Neural crest cell (in vitro differentiated cells): ENCODE data around the gene ZFP69. TPM values are rescaled to one million over a fixed set of nuclear protein-coding genes. Genes with fewer than 3 reads are reported as not detected.
A peak's percentile ranks its signal among the peaks of the same experiment; 100 is the strongest.

ENCODE experiments used
- DNase-seq: peaks from one replicate; pipeline ENCODE4 v3.0.0; 2021; ENCODE audit warnings: low read depth, mixed read lengths, low spot score
- H3K27ac Mint-ChIP-seq: one replicate; pipeline ENCODE4 v1.8.0; 2021; ENCODE audit warnings: mild to moderate bottlenecking, mixed read lengths; ENCODE audit not compliant: unreplicated experiment
- H3K27me3 Mint-ChIP-seq: 2 replicates; pipeline ENCODE4 v1.8.0; 2021; ENCODE audit warnings: low read depth, mild to moderate bottlenecking, mixed read lengths
- H3K36me3 Mint-ChIP-seq: 2 replicates; pipeline ENCODE4 v1.8.0; 2021; ENCODE audit warnings: low read depth, mild to moderate bottlenecking, mixed read lengths
- H3K4me1 Mint-ChIP-seq: 2 replicates; pipeline ENCODE4 v1.8.0; 2021; ENCODE audit warnings: mixed read lengths
- H3K4me3 Mint-ChIP-seq: one replicate; pipeline ENCODE4 v1.8.0; 2021; ENCODE audit warnings: mild to moderate bottlenecking, mixed read lengths
- H3K9me3 Mint-ChIP-seq: 2 replicates; pipeline ENCODE4 v1.8.0; 2021; ENCODE audit warnings: mixed read lengths
- CTCF ChIP-seq: fragments of 200-600 bp; sonication (generic); conservative IDR thresholded peaks from 2 replicates; pipeline ENCODE4 v1.5.0; 2021; ENCODE audit warnings: antibody characterized with exemption, mild to moderate bottlenecking
- total RNA-seq: library from RNA; stranded (reverse); gene quantifications from 2 replicates; pipeline ENCODE4 v1.2.1, GENCODE V29; 2021

Gene ZFP69
- total RNA-seq, 1 donor from 2014 or later, result 6.9 TPM

- Mint-ChIP-seq H3K4me1 (no peaks in the 10 kb centered on the region), H3K4me3 (no peak overlapping the region), H3K27me3 (no peaks in the 10 kb centered on the region), H3K9me3 (no peaks in the 10 kb centered on the region), H3K36me3 (no peaks in the 10 kb centered on the region), H3K27ac (no peak overlapping the region)
- DNase-seq, result peak; percentile 18
- TF ChIP-seq CTCF, result peak; percentile 75
These were observed 38.6 kb upstream of the ZFP69 start for GRCh38 chr1:40438391-40439015.

DNA sequence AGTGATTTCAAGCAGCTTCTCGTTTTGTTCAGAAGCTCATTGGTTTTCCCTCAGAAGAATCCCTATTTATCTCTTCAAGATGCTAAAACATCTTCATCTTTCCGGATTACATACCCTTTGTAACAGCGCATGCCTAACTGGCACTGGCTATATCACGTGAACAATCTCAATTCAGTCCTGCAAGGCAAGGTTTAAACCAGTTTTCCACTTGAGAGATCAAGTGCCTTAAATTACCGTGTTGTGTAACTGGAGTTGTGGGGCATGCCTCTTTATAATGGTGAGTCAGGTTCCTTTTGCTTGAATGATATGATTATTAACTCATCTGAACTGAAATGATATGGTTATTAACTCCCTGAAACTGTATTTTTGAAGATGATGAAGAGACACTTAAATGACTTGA lies 37.8 kb upstream of the ZFP69 start:
- no peaks in the 10 kb centered on the region for H3K36me3 Mint-ChIP-seq

DNA sequence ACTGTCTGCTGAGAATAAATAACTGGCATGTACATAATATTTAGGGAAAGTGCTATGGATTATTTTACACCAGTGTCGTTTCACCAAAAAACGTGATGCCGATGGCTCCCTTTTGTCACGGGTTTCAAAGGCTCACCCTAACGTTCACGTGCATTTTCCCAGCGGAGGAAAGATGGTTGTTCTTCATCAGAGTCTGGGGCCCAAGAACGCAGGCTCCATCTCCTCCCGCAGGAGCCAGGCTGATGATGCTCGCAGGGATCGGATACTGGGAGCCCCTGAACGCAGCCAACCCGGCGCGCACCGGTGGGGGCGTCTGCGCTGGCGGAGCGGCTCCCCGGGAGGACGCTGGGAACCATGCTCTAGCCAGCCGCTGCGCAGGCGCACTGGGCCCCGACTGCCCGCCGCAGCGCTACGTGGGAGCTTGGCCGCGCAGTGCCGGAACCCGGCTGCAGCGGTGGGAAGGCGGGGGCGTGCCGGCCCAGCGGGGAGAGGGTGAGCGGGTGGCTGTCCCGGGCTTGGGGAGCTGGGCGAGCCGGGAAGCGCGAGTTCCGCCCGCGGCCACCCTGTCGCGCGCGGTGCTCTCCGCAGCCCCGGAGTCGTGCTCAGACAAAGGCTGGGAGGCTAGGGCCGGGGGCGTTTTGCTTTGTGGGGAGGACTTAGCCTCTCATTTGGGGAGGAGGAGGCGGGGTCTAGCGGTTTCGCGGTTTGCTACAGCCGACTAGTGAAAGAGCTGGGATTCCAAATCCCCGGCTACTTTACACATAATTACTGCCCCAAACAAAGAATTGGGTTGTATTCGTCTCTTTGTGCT lies 27.2 kb upstream of the ZFP69 start, which contains the start of gene ZFP69B:
Gene ZFP69B, plus strand, starts transcription at position 793 of the 811 bp plus-strand sequence. CDS start 486 bp downstream, outside the sequence.
- H3K4me1 Mint-ChIP-seq, result peaks cover 27% of the 10 kb centered on the region
- peaks cover 21% of the 10 kb centered on the region for H3K9me3 Mint-ChIP-seq
- no peaks in the 10 kb centered on the region for H3K27me3 Mint-ChIP-seq
- TF ChIP-seq CTCF, result no peak
- peak; percentile 96 for DNase-seq
- peak within 1 kb of the TSS; percentile 94 for H3K4me3 Mint-ChIP-seq
- peaks cover 44% of the 10 kb centered on the region for H3K36me3 Mint-ChIP-seq
- peak within 1 kb of the TSS; percentile 98 for H3K27ac Mint-ChIP-seq

More for the DNA sequence above, 37.8 kb upstream of the ZFP69 start:
- H3K4me1 Mint-ChIP-seq, result no peaks in the 10 kb centered on the region
- H3K4me3 Mint-ChIP-seq, result no peak overlapping the region
- H3K9me3 Mint-ChIP-seq, result no peaks in the 10 kb centered on the region
- no peak for DNase-seq
- no peak for TF ChIP-seq CTCF
- no peaks in the 10 kb centered on the region for H3K27me3 Mint-ChIP-seq
- no peak overlapping the region for H3K27ac Mint-ChIP-seq

DNA sequence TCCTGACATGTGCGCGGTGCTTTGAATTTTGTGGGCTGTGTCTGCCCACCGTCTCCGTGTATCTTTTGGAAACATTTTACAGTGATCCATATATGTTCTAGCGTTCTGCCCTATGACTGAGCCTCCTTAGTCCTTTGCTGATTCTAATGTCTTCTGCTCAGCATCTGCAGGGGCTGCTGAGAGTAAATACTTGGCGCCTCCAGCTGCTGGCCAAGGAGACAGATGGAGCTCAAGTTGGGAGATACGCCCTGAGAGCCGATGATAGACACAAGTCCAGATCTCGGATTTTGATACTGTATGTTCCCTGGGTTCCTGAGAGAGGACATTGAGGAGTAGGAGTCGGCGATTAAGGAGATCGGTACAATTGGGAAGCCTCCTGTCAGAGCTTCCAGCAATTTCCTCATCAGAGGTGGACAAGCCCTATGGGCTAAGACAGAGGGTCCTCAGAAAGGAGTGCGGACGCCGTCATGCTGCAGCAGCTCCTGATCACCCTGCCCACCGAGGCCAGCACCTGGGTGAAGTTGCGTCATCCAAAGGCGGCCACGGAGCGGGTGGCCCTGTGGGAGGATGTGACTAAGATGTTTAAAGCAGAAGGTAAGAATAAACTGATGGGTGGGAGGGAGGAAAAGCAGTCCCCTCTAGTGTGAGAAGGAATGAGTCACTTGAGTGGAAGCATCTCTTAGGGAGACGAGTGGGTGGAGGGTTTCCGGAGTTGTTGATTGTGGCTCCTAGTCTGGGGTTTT lies 26.4 kb upstream of the ZFP69 start:
- peak; percentile 13 for DNase-seq
- Mint-ChIP-seq H3K9me3 (peaks cover 24% of the 10 kb centered on the region), H3K4me3 (peak overlapping the region; percentile 94), H3K27ac (peak overlapping the region; percentile 95), H3K36me3 (peaks cover 49% of the 10 kb centered on the region), H3K27me3 (no peaks in the 10 kb centered on the region), H3K4me1 (peaks cover 27% of the 10 kb centered on the region)
- no peak for TF ChIP-seq CTCF

GRCh38 chr1:40451238-40451585 lies 25.9 kb upstream of the ZFP69 start:
- Mint-ChIP-seq H3K36me3 (peaks cover 50% of the 10 kb centered on the region), H3K27me3 (no peaks in the 10 kb centered on the region), H3K4me3 (peak overlapping the region; percentile 94), H3K9me3 (peaks cover 26% of the 10 kb centered on the region), H3K27ac (peak overlapping the region; percentile 95), H3K4me1 (peaks cover 27% of the 10 kb centered on the region)
- no peak for TF ChIP-seq CTCF
- no peak for DNase-seq
